Karpas-422 (cell line): ENCODE data around the gene PRKAG2. TPM values are rescaled to one million over a fixed set of nuclear protein-coding genes. Genes with fewer than 3 reads are reported as not detected.
"Not testable (repeated sequence)": the region's sequence is repeated elsewhere in the genome, so short reads cannot be mapped to it uniquely, and the experiment has no call there.

Experiments used
- DNase-seq: peaks from one replicate; pipeline ENCODE4 v3.0.0-alpha.2; 2015
- H2AFZ ChIP-seq: fragments of 200-600 bp; sonication (generic); 2 replicates; pipeline ENCODE4 v1.6.1; 2014; ENCODE audit warnings: antibody characterized with exemption, low read length, mixed read lengths
- H3K27ac ChIP-seq: fragments of 200-600 bp; sonication (generic); 2 replicates; pipeline ENCODE4 v1.5.1; 2014; ENCODE audit warnings: mild to moderate bottlenecking, low read length, moderate library complexity
- H3K27me3 ChIP-seq: fragments of 200-600 bp; sonication (generic); 2 replicates; pipeline ENCODE4 v1.6.1; 2014; ENCODE audit warnings: low read length, mixed read lengths
- H3K36me3 ChIP-seq: fragments of 200-600 bp; sonication (generic); 2 replicates; pipeline ENCODE4 v1.6.1; 2014; ENCODE audit warnings: low read length, mixed read lengths; ENCODE audit not compliant: insufficient read depth
- H3K4me1 ChIP-seq: fragments of 200-600 bp; sonication (generic); 2 replicates; pipeline ENCODE4 v1.6.1; 2014; ENCODE audit warnings: mild to moderate bottlenecking, low read length, mixed read lengths
- H3K4me2 ChIP-seq: fragments of 200-600 bp; sonication (generic); 2 replicates; pipeline ENCODE4 v1.6.1; 2014; ENCODE audit warnings: low read length, low read depth, mild to moderate bottlenecking; ENCODE audit not compliant: poor library complexity, severe bottlenecking
- H3K4me3 ChIP-seq: fragments of 200-600 bp; sonication (generic); 2 replicates; pipeline ENCODE4 v1.5.1; 2014; ENCODE audit warnings: mild to moderate bottlenecking, antibody characterized with exemption, low read length, mixed read lengths
- H3K79me2 ChIP-seq: fragments of 200-600 bp; sonication (generic); 2 replicates; pipeline ENCODE4 v1.6.1; 2014; ENCODE audit warnings: mild to moderate bottlenecking, low read length, mixed read lengths
- H3K9ac ChIP-seq: fragments of 200-600 bp; sonication (generic); 2 replicates; pipeline ENCODE4 v1.6.0; 2014; ENCODE audit warnings: low read length
- H3K9me2 ChIP-seq: fragments of 200-600 bp; sonication (generic), shearing (Covaris generic); replicated peaks from 2 replicates; pipeline ENCODE4 v1.6.0; 2014; ENCODE audit warnings: mild to moderate bottlenecking, low read length, moderate library complexity; ENCODE audit not compliant: insufficient read depth
- H3K9me3 ChIP-seq: fragments of 300-700, 200-600 bp; sonication (generic); 2 replicates; pipeline ENCODE4 v1.6.1; 2014; ENCODE audit warnings: low read length, mixed read lengths
- H4K20me1 ChIP-seq: fragments of 200-600 bp; sonication (generic); 2 replicates; pipeline ENCODE4 v1.6.1; 2014; ENCODE audit warnings: mild to moderate bottlenecking, antibody characterized with exemption, low read length, low read depth; ENCODE audit not compliant: insufficient read depth
- total RNA-seq: library from RNA; depleted of rRNA; stranded (reverse); fragments of >200 nt; shearing (Covaris generic); gene quantifications from 2 replicates; pipeline ENCODE4 v1.2.3, GENCODE V29; 2014; ENCODE audit warnings: low replicate concordance

PRKAG2 gene
- total RNA-seq, 1 experiment from 2014 or later: 6.3 TPM

DNA sequence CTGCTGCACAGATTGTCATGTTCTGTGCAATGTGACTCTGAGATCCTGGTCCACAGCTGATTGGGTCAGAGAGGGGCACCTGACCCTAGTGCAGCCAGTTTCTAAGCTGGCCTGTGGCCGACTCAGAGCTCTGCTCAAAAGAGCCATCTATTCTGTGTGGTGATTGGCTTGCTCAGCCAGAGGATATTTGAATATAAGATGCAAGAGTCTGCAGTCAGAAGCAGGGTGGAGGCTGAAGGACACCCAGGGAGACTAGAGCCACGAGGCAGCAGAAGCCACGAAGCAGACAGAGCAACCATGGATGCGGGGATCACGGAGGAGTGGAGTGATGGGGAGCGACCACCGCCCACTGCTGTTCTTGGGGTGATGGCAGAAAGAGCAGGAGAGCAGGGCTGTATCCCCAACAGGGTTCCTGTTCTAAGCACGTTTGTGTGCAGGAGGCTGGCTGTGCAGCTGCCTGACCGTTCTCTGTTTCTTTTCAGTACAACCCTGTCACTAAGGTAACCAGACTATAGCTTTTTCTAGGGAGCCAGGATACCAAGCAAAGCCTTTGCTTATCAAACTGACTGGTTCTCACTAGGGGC lies 337.7 kb downstream of the PRKAG2 start:
- Histone ChIP-seq H3K9me3 (no peaks in the 10 kb centered on the region), H3K79me2 (no peaks in the 10 kb centered on the region), H3K36me3 (no peaks in the 10 kb centered on the region), H3K27ac (peak overlapping the region; percentile 88), H4K20me1 (no peaks in the 10 kb centered on the region), H3K4me3 (peak overlapping the region; percentile 50; the same call in 1 of the 2 replicates), H3K9ac (peak overlapping the region; percentile 57), H3K9me2 (no peaks in the 10 kb centered on the region), H2AFZ (peak overlapping the region; percentile 89), H3K4me1 (peaks cover 25% of the 10 kb centered on the region), H3K4me2 (peak overlapping the region; percentile 63), H3K27me3 (no peaks in the 10 kb centered on the region)
- peak; percentile 92 for DNase-seq

GRCh38 chr7:151537818-151538561 lies 338.9 kb downstream of the PRKAG2 start:
- Histone ChIP-seq H3K36me3 (no peaks in the 10 kb centered on the region), H4K20me1 (no peaks in the 10 kb centered on the region), H3K9me2 (no peaks in the 10 kb centered on the region), H3K4me1 (peaks cover 25% of the 10 kb centered on the region), H3K4me3 (peak overlapping the region; percentile 50), H3K9me3 (no peaks in the 10 kb centered on the region), H3K27ac (peak overlapping the region; percentile 88), H2AFZ (peak overlapping the region; percentile 89), H3K4me2 (peak overlapping the region; percentile 63), H3K9ac (peak overlapping the region; percentile 50), H3K79me2 (no peaks in the 10 kb centered on the region), H3K27me3 (no peaks in the 10 kb centered on the region)
- DNase-seq: peak; percentile 67

GRCh38 chr7:151536178-151536577 lies 340.7 kb downstream of the PRKAG2 start:
- not testable (repeated sequence) for H3K36me3 ChIP-seq, H3K9ac ChIP-seq, H3K27ac ChIP-seq, DNase-seq, H3K9me2 ChIP-seq, H3K79me2 ChIP-seq, H3K4me2 ChIP-seq, H3K4me3 ChIP-seq, H3K27me3 ChIP-seq, H3K9me3 ChIP-seq, H2AFZ ChIP-seq, H4K20me1 ChIP-seq
- H3K4me1 ChIP-seq: peaks cover 25% of the 10 kb centered on the region

- Histone ChIP-seq H3K27me3 (no peaks in the 10 kb centered on the region), H3K4me3 (no peak overlapping the region), H3K36me3 (no peaks in the 10 kb centered on the region), H4K20me1 (no peaks in the 10 kb centered on the region), H3K27ac (no peak overlapping the region), H3K4me1 (no peaks in the 10 kb centered on the region), H3K79me2 (no peaks in the 10 kb centered on the region), H3K9ac (no peak overlapping the region), H2AFZ (no peak overlapping the region), H3K9me3 (peaks cover 4% of the 10 kb centered on the region; the same call in 1 of the 2 replicates), H3K9me2 (no peaks in the 10 kb centered on the region), H3K4me2 (no peak overlapping the region)
- DNase-seq: no peak
These were observed 347.1 kb downstream of the PRKAG2 start for GRCh38 chr7:151529842-151530241.

DNA sequence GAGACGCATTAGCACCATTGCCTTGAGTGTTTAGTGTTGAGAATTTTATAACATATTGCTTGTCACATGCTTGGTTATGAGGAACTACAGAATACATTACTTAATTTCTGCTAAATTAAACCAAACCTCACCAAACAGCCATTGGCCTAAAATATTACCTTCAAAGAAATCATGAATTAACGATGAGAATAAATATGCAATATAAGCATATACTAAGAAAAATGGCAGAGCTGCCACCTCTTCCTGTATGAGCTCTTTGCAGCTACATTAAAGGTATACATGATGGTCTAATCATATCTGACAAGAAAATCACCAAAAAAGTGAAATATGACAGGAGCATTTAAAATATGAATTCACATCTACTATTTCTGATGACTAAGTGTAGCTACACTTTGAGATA lies 352.1 kb downstream of the PRKAG2 start:
- no peak overlapping the region for H3K27ac ChIP-seq

DNA sequence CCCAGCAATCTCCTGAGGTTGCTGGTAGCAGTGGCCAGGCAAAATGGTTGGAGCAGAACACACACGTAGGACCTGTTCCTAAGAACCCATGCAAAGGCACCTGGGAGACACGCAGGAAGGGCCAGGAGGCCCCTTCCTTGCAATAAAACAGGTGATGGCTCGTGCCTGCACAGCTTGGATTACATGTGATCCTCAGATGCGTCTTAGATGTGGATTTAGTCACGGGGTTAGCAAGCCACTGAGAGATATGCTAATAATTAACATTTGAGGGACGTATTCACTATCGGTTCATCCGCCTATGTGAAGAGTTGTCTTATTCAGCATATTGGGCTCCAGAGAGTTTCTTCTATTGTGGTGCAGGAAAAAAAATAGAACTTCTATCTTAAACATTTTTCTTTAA lies 352.6 kb downstream of the PRKAG2 start:
- Histone ChIP-seq H3K4me2 (no peak overlapping the region), H3K9me3 (no peaks in the 10 kb centered on the region), H2AFZ (no peak overlapping the region), H3K27me3 (no peaks in the 10 kb centered on the region), H3K9ac (no peak overlapping the region), H3K9me2 (no peaks in the 10 kb centered on the region), H4K20me1 (no peaks in the 10 kb centered on the region), H3K27ac (no peak overlapping the region), H3K36me3 (no peaks in the 10 kb centered on the region), H3K4me1 (peaks cover 6% of the 10 kb centered on the region), H3K79me2 (no peaks in the 10 kb centered on the region), H3K4me3 (no peak overlapping the region)
- DNase-seq: no peak

More for the DNA sequence above, 352.1 kb downstream of the PRKAG2 start:
- Histone ChIP-seq H3K4me2 (no peak overlapping the region), H3K4me3 (no peak overlapping the region), H3K27me3 (no peaks in the 10 kb centered on the region), H4K20me1 (no peaks in the 10 kb centered on the region), H3K4me1 (peaks cover 6% of the 10 kb centered on the region), H3K9me3 (no peaks in the 10 kb centered on the region), H3K9ac (no peak overlapping the region), H3K9me2 (no peaks in the 10 kb centered on the region), H2AFZ (no peak overlapping the region), H3K36me3 (no peaks in the 10 kb centered on the region), H3K79me2 (no peaks in the 10 kb centered on the region)
- no peak for DNase-seq

GRCh38 chr7:151520419-151521261 lies 356.3 kb downstream of the PRKAG2 start:
- no peaks in the 10 kb centered on the region for H3K27me3 ChIP-seq
- peak overlapping the region; percentile 35 for H3K4me2 ChIP-seq
- H3K27ac ChIP-seq: no peak overlapping the region
- H3K4me1 ChIP-seq: peaks cover 14% of the 10 kb centered on the region
- H3K36me3 ChIP-seq: peaks cover 8% of the 10 kb centered on the region
- peaks cover 34% of the 10 kb centered on the region for H3K79me2 ChIP-seq
- H3K9ac ChIP-seq: peak overlapping the region; percentile 38; the same call in 1 of the 2 replicates
- no peaks in the 10 kb centered on the region for H3K9me2 ChIP-seq
- peaks cover 28% of the 10 kb centered on the region for H4K20me1 ChIP-seq
- DNase-seq: no peak
- H3K9me3 ChIP-seq: no peaks in the 10 kb centered on the region; the same call in 1 of the 2 replicates
- peak overlapping the region; percentile 99; the same call in 1 of the 2 replicates for H3K4me3 ChIP-seq
- 0 out of 2 replicates have a peak overlapping the region, but pooled peaks have one; percentile 65 for H2AFZ ChIP-seq
